Raji (cell line): ENCODE data around the gene OR2A25.

Experiments
- POLR2A ChIP-seq: IDR thresholded peaks from 2 replicates; pipeline ENCODE4 v1.6.1; 2011; ENCODE audit warnings: low read depth, low read length, control low read depth; ENCODE audit not compliant: insufficient read depth

The OR2A25 gene

DNA sequence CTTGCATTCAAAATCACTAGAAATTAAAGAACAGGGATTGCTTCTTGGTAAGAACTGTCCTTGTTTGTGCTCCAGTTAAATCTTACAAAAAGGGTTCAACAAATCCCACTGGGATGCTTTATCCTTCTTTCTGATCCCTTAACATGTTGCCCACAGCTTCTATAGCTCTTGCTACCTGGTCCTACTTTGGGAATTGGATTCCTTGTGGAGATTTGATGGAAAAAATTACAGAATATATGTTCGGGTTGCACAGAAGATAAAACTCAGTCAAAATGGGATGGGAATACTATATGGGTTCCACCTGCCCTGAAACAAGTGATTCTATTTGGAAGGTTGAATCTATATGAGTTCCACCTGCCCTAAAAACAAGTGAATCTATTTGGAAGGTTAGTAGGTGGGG is at the start of gene OR2A25:
OR2A25 (plus strand) TSS at position 301 of the 400 bp plus-strand sequence. CDS start 4,409 bp downstream, outside the sequence.
- no peak for TF ChIP-seq POLR2A

DNA sequence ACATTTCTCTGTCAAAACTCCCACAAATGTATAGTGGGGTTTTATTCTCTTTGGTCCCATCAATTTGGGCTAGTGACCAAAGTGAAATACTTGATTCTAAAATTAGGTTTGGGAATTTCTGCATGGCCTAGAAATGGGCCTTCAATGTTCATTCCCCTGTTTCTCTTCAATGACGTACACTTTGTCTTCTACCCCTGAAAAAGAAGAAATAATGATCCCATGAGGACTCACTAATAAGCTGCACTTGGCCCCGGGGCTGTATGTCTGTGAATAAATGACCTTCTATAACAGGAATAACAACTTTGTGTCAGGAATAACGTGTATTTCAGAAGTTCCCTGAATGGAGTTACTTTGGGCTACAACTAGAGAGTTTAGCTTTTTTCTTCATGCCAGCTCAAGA is 49.3 kb upstream of the OR2A25 start:
- TF ChIP-seq POLR2A = no peak

DNA sequence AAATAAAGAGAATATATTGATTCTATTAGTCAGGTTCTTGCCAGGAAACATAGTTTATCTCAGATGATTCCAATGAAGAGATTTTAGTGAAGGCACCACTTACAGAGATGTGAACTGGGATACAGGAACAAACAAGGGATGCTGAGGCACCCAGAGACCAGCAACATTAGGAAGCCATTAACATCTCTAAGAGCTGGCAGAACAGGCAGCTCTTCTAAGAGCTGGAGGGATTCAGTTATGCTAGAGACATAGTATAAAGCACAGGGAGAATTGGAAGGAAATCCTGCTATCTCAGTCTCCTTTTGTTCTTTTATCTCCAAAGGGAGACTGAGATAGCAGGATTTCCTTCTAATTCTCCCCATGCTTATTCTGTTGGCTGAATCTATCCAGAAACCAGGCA is 47.4 kb upstream of the OR2A25 start:
- no peak for TF ChIP-seq POLR2A

DNA sequence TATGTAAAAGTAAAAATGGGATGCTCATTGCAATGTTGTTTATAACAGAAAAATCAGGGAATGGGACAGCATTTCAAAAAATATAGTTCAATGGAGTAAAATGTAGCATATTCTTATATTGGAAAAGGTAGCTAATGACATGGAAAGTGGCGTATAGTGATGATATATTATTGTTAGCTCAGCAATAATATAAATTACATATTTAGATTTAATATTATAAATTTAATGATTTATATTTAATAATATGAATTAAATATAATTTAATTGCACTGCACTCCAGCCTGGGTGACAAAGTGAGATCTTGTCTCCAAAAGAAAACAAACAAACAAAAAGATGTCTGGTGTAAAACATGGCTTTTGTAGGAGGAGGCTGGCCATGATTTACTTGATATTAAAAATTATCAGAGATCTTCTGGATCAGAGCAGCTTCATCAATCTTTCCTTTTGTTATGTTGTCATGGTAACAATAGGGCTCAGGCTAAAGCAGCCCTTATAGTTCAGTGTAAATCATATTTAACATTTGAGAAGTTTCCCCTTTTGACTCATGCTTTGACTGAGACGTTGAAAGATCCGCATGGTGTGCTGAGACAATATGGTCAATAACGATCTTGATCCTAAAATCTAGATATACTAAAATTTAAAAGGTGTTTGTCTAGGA is 46.3 kb upstream of the OR2A25 start:
- TF ChIP-seq POLR2A = no peak

GRCh38 chr7:144024213-144024612 is 45.4 kb upstream of the OR2A25 start:
- TF ChIP-seq POLR2A = no peak

DNA sequence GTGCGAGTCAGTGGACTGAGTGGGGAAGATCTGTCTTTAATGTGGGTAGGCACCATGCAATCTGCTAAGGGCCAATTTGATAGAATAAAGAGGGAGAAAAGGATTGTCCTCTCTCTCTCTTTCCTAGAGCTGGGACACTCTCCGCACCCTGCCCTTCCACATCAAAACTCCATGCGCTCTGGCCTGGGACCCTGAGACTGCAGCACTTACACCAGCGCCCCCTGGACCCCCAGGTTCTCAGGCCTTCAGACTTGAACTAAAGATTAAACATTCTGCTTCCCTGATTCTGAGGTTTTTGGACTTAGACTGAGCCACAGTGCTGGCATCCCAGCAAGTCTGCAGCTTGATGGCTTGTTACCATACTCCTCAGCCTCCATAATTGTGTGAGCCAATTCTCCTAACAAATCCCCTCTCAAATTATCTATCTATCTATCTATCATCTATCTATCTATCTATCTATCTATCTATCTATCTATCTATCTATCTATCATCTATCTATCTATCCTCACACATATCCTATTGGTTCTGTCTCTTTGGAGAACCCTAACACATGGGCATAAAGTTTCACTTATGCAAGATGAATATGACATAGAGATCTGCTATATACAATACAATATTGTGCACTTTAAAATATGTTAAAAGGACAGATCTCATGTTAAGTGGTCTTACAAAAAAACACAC is 43.3 kb upstream of the OR2A25 start:
- no peak for TF ChIP-seq POLR2A

DNA sequence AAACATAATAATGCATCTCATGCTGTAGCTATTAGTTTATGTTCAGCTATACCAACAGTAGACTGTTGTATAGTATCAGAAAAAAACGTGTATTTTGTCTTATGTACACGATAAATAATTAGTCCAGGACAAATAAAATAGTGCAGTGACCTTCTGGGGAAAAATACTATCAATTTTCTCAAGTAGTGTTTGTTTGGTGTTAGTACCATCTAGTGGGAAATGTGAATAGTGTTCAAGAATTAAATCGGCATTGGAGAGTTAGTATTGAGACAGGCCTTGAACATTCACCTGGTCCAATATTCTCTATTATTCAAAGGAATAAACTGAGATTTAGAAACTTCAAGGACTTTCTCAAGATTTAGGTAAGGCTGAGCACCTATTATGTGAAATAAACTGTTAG is 42.5 kb upstream of the OR2A25 start:
- TF ChIP-seq POLR2A = no peak

DNA sequence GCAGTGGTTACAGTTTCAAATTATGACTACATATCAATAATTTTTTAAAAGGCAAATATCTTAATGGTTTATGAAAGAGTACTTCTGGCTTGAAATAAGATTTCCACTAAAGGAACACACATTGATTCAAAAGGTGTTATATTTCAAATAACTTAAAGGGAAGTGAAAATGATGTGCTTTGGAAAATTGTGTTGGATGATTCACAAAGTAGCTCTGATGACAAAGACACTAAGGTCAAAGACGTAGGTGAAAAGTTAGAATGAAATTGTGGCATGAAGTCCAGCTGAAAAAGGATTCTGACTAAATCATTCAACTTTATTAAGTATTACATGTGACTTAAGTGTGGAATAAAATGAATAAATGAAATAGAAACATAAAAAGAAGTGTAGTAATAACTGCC is 41.6 kb upstream of the OR2A25 start:
- no peak for TF ChIP-seq POLR2A

DNA sequence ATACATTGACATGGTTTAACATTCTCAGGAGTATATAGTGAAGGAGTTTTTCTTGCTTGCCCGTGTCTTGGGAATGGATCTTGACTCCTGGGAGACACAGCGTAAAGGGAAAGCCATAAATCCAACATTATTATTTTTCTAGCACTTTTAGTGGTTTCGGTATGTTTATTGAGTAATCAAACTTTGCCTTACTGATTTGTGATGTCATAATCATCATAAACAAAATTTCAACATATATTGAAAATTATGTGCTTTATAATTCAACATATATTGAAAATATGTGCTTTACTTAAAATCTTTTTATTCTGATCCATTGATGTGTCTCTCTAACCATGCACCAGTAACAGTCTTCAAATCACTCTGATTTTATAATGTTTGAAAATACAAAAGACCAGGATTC is 41.1 kb upstream of the OR2A25 start:
- TF ChIP-seq POLR2A = no peak

GRCh38 chr7:144032516-144032915 is 37.1 kb upstream of the OR2A25 start:
- TF ChIP-seq POLR2A = no peak

GRCh38 chr7:144032985-144033709 is 36.5 kb upstream of the OR2A25 start:
- no peak for TF ChIP-seq POLR2A

GRCh38 chr7:144035385-144035784 is 34.2 kb upstream of the OR2A25 start:
- TF ChIP-seq POLR2A = no peak

DNA sequence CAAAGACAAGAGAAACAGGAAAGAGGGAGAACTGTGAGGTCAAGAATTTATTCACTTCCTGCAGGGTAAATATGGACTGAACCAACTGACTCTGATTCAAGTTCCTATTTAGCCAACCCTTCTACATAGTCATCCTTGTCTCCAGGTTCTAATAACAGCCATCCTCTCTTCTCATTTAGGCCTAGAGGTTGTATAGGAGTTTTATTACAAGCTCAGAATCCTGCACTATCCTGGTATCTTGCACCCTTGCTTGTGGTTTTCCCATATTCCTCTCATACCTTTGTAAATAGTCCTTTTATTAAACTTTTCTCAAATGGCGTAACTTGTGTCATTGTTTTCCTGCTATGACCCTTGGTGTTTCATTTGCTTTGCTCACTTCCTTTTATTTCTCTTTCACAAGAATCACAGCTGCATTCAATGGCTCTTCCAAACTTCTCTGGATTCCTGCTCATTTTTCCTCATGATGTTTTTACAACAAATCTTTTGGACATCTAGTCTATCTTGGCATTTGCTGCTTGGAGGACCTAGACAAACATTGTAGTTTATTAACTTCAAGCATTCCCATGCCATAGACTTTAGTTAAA is 33.2 kb upstream of the OR2A25 start:
- no peak for TF ChIP-seq POLR2A

GRCh38 chr7:144037414-144038035 is 32.1 kb upstream of the OR2A25 start:
- TF ChIP-seq POLR2A = no peak

DNA sequence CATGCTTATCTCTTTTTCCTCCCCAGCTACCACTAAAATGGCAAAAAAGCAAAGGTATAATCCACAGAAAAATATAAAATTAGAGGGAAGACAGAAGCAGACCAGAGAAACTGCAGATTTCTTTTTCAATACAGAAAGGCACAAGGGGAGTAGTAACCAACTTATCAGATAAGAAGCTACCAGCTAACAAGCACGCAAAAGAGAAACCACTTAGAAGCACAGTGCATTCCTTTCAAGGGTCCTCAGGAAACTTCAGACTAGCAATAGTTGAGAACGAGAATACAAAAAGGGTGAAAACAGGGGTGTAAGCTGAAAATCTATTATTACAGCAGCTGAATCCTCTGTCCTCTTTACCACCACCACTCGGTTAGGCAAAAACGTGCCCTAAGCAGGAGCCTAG is 30.7 kb upstream of the OR2A25 start:
- TF ChIP-seq POLR2A = no peak
